Erythroblast (primary cell): Measurements from ENCODE around the gene TMEM82.

ENCODE experiments used
- GATA1 ChIP-seq: IDR thresholded peaks from 2 replicates; pipeline ENCODE4 v1.6.1; 2011; ENCODE audit warnings: low read depth, mild to moderate bottlenecking, control low read depth, low read length, moderate library complexity
- POLR2A ChIP-seq: IDR thresholded peaks from 2 replicates; pipeline ENCODE4 v1.6.1; 2011; ENCODE audit warnings: mild to moderate bottlenecking, low read length

DNA sequence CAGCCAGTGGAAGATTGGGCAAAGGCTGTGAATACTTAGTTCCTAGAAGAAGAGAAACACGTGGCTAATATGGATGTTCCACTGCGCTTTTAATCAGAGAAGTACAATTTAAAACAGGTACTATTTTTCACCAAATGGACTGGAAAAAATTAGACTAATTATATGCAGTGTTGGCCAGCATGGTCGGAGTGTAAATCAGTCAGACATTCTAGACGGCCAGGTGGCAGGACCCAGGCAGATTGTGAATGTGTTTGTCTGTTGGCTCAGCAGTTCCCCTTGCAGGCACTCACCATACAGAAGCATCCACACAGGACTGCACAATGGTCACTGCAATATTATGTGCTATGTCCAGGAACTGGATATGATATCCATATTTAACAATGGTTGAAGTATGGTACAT, 30.1 kb upstream of the TMEM82 start:
- TF ChIP-seq POLR2A: no peak
- no peak for TF ChIP-seq GATA1
